DMS114 treated with DMSO at 0.1 percent for 48 hours (cell line): ENCODE measurements around the gene CLEC4D.
"Not testable (repeated sequence)": the region's sequence is repeated elsewhere in the genome, so short reads cannot be mapped to it uniquely, and the experiment has no call there.

ENCODE experiments used
- DNase-seq: peaks from one replicate; lab custom pipeline; 2025; ENCODE audit not compliant: unreplicated experiment; lab: John Stamatoyannopoulos, UW

The CLEC4D gene

DNA sequence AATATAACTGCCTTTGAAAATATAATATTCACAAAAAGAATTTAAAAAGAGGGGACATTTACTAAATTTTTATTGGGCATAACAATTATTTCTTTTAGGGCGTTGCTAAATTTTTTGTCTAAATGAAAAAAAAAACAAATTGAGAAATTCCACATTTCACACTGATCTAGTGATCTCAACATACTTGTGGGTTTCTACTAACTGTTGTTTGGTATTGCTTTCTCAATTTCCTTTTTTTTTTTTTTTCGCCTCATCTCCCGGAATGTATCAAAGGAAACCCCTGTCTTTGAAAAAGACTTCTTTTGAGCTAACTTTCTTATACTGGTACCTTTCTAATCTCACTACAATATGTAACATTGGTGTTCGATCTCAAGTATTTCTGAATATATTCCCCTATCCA lies at the start of gene CLEC4D:
Gene CLEC4D, plus strand, starts transcription at position 248 of the 400 bp plus-strand sequence. CDS start 230 bp downstream, outside the sequence.
- DNase-seq: no peak

- no peak for DNase-seq
Observed at GRCh38 chr12:8465301-8465996, 47.9 kb upstream of the CLEC4D start.

DNA sequence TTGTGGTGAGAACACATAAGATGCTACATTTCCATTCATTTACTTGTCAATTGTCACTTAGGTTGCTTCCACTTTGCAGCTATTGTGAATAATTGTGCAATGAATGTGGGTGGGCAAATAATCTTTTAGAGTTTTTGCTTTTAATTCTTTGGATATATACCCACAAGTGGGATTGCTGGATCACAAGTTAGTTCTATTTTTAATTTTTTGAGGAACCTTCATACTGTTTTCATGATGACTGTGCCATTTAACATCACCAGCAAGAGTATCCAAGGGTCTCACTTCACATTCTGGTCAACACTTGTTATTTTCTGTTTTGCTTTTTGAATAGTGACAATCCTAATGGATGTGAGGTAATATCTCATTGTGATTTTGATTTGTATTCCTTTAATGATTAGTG lies 47.1 kb upstream of the CLEC4D start:
- no peak for DNase-seq

DNA sequence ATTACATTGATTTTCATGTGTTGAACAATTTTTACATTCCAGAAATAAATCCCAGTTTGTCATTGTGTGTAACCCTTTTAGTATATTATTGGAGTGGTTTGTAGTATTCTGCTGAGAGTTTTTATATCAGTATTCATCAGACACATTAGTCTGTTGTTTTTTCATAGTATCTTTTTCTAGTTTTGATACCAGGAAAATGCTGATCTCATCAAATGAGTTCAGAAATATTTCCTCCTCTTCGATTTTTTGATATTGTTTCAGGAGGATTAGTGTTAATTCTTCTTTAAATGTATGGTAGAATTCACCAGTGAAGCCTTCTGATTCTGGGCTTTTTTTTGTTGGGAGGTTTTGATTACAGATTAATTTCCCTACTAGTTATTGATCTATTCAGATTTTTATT lies 42.2 kb upstream of the CLEC4D start:
- DNase-seq: no peak

GRCh38 chr12:8475508-8476203 lies 37.6 kb upstream of the CLEC4D start:
- DNase-seq: no peak

- no peak for DNase-seq
Observed at GRCh38 chr12:8482571-8483061, 30.7 kb upstream of the CLEC4D start.

DNA sequence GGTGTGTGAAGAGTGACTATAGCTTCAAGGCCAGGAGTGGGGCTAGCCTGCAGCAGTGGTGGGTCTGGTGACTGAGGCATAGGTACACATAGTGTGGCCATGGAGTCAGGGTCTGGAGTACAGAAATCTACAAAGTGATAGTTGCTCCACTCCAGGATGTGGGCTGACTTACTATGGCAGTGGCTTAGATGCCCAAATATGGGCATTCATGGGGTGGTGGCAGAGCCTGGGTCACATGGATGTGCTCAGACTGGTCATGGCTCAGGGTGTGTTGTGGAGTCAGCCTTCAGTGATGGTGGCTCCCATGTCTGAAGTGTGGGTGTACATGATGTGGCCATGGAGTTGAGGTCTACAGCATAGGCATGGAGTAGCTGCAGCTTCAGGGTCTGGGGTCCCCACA lies 30.2 kb upstream of the CLEC4D start:
- DNase-seq: no peak

- no peak for DNase-seq
Observed at GRCh38 chr12:8491646-8492530, 21.4 kb upstream of the CLEC4D start.

DNA sequence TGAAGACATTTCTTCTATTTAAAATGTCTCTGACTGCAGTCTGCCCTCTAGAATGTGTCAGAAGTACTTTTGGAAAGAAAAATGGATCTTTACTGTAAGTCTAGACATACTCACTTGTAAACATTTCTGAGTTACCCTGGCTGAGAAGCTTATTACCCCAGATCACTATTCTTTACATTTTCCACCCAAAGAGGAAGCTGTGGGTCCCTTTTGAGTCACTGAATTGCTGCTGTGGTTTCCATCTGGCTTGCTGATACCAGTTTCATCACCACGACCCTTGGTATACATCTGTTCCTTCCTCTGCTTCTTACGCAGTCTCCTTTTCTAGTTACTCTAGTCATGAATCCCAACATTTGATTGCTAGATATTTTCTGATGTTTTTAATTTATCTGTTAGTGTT lies 20.2 kb upstream of the CLEC4D start:
- no peak for DNase-seq

GRCh38 chr12:8495671-8496070 lies 17.6 kb upstream of the CLEC4D start:
- not testable (repeated sequence) for DNase-seq

- DNase-seq: not testable (repeated sequence)
Observed at GRCh38 chr12:8496074-8496473, 17.2 kb upstream of the CLEC4D start.

- DNase-seq: no peak
Observed at GRCh38 chr12:8499616-8500015, 13.7 kb upstream of the CLEC4D start.

- no peak for DNase-seq
Observed at GRCh38 chr12:8501720-8502119, 11.6 kb upstream of the CLEC4D start.

DNA sequence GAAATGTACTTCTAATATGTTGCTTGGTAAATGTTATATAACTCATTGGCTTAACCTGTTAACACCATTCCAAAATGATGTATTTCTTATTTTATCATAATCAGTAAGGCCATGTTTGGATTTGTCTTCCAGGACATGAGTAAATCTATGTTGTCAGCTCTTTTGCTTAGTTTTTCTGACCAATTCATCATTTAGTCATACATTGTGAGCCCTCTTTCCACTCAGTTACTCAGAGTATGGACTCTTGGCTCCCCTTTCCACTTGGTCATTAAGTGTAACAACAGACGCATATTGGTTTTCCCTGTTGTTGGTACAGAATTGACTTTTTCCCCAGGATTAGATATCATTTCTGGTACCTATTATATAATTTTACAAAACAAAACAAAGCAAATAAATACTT lies 9.0 kb upstream of the CLEC4D start:
- DNase-seq: no peak

- DNase-seq: no peak
Observed at GRCh38 chr12:8507596-8507995, 5.7 kb upstream of the CLEC4D start.

DNA sequence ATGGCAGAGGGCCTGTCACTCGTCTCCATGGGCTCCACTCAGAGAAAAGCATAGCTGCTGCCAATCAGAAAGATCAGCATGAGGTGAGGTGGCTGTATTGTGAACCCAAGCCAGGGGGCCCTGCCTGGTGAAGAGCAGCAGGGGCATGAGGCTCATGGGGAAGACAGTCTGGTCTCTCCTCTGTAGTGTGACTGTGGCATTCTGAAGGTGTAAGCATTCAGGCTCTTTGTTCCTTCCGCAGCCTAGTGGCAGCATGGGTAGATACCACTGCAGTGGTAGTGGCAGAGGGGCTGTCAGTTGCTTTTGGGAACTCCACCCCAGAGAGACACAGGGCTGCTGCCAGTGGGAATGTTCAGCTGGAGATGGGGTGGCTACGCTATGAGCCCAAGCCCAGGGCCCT lies 5.1 kb upstream of the CLEC4D start:
- DNase-seq: no peak

GRCh38 chr12:8508910-8509841 lies 4.1 kb upstream of the CLEC4D start:
- DNase-seq: no peak

GRCh38 chr12:8517971-8518370 lies 4.7 kb downstream of the CLEC4D start:
- DNase-seq: no peak

- no peak for DNase-seq
Observed at GRCh38 chr12:8519171-8519570, 5.9 kb downstream of the CLEC4D start.
